HepG2 (cell line): ENCODE data around the gene PTGR3.

ENCODE experiments used
- CEBPZ ChIP-seq: IDR thresholded peaks from 2 replicates; pipeline ENCODE4 v1.6.1; 2012; ENCODE audit warnings: low read length, improper control_type of control experiment
- IRX3 ChIP-seq: sonication (generic); formaldehyde crosslinking; IDR thresholded peaks from 2 replicates; pipeline ENCODE4 v1.8.1; 2023; ENCODE audit warnings: mild to moderate bottlenecking, low read depth, missing genetic modification reagents, borderline replicate concordance
- NR2C2 ChIP-seq: sonication (generic); formaldehyde crosslinking; IDR thresholded peaks from 2 replicates; pipeline ENCODE4 v1.4.0; 2020; ENCODE audit warnings: missing genetic modification reagents, mild to moderate bottlenecking, moderate library complexity, borderline replicate concordance
- RBM39 ChIP-seq: fragments of 200-400 bp; formaldehyde crosslinking; IDR thresholded peaks from one replicate; pipeline ENCODE4 v1.6.1; 2018; ENCODE audit warnings: antibody characterized with exemption, mild to moderate bottlenecking, low read depth, low read length; ENCODE audit not compliant: poor library complexity, severe bottlenecking
- SIN3A ChIP-seq: IDR thresholded peaks from 2 replicates; pipeline ENCODE4 v1.6.1; 2011; ENCODE audit warnings: low read depth, mild to moderate bottlenecking, control low read depth, low read length, borderline replicate concordance
- TARDBP ChIP-seq: sonication (generic); formaldehyde crosslinking; IDR thresholded peaks from 2 replicates; pipeline ENCODE4 v1.8.0; 2022; ENCODE audit warnings: mild to moderate bottlenecking, missing genetic modification reagents
- TP53 ChIP-seq: sonication (generic); formaldehyde crosslinking; conservative IDR thresholded peaks from 2 replicates; pipeline ENCODE4 v1.4.0; 2020; ENCODE audit warnings: missing genetic modification reagents
- WIZ ChIP-seq: sonication (generic); formaldehyde crosslinking; IDR thresholded peaks from 2 replicates; pipeline ENCODE4 v1.5.1; 2020; ENCODE audit warnings: mild to moderate bottlenecking, missing genetic modification reagents
- ZNF484 ChIP-seq: sonication (generic); formaldehyde crosslinking; IDR thresholded peaks from 2 replicates; pipeline ENCODE4 v1.5.1; 2020; ENCODE audit warnings: mild to moderate bottlenecking, low read depth, missing genetic modification reagents, borderline replicate concordance
- ZNF619 ChIP-seq: sonication (generic); formaldehyde crosslinking; IDR thresholded peaks from 2 replicates; pipeline ENCODE4 v1.4.0; 2020; ENCODE audit warnings: mild to moderate bottlenecking, missing genetic modification reagents
- TF ChIP-seq, protein P1 (sequence below): sonication (generic); formaldehyde crosslinking; IDR thresholded peaks from 2 replicates; pipeline ENCODE4 v1.4.0; 2020; ENCODE audit warnings: missing genetic modification reagents
- TF ChIP-seq, protein P2 (sequence below): IDR thresholded peaks from 2 replicates; pipeline ENCODE4 v1.6.1; 2012; ENCODE audit warnings: inconsistent platforms
- TF ChIP-seq, protein P3 (sequence below): sonication (generic); formaldehyde crosslinking; IDR thresholded peaks from 2 replicates; pipeline ENCODE4 v1.5.0; 2020; ENCODE audit warnings: mild to moderate bottlenecking, missing genetic modification reagents, moderate library complexity

DNA sequence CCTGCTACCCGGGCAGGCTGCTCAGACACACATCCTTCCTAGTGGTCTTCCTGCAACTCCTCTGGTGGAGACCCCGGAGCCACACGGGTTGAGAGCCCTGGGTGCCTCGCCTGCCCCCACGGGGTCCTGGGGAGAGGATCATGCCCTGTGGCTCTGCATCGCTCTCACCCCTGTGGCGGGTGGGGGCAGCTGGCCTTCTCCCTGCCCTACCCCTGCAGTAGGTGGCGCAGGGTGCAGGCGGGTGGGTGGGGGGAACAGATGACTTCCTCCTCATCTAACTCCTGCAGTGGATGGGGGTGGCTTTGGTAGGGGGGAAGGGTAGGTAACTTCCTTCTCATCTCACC is 40.2 kb upstream of the PTGR3 start:
- TF ChIP-seq SIN3A, result no peak
- no peak for TF ChIP-seq RBM39
- TF ChIP-seq NR2C2, result no peak
- no peak for TF ChIP-seq ZNF484 (CRISPR knock-in tag)
- TF ChIP-seq, protein P1, sequence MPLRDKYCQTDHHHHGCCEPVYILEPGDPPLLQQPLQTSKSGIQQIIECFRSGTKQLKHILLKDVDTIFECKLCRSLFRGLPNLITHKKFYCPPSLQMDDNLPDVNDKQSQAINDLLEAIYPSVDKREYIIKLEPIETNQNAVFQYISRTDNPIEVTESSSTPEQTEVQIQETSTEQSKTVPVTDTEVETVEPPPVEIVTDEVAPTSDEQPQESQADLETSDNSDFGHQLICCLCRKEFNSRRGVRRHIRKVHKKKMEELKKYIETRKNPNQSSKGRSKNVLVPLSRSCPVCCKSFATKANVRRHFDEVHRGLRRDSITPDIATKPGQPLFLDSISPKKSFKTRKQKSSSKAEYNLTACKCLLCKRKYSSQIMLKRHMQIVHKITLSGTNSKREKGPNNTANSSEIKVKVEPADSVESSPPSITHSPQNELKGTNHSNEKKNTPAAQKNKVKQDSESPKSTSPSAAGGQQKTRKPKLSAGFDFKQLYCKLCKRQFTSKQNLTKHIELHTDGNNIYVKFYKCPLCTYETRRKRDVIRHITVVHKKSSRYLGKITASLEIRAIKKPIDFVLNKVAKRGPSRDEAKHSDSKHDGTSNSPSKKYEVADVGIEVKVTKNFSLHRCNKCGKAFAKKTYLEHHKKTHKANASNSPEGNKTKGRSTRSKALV (CRISPR knock-in tag), result no peak
- TF ChIP-seq WIZ (CRISPR knock-in tag), result no peak
- no peak for TF ChIP-seq ZNF619 (CRISPR knock-in tag)
- TF ChIP-seq, protein P2, sequence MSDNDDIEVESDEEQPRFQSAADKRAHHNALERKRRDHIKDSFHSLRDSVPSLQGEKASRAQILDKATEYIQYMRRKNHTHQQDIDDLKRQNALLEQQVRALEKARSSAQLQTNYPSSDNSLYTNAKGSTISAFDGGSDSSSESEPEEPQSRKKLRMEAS, result no peak
- TF ChIP-seq TP53, result no peak
- TF ChIP-seq CEBPZ, result no peak
- no peak for TF ChIP-seq TARDBP
- TF ChIP-seq, protein P3, sequence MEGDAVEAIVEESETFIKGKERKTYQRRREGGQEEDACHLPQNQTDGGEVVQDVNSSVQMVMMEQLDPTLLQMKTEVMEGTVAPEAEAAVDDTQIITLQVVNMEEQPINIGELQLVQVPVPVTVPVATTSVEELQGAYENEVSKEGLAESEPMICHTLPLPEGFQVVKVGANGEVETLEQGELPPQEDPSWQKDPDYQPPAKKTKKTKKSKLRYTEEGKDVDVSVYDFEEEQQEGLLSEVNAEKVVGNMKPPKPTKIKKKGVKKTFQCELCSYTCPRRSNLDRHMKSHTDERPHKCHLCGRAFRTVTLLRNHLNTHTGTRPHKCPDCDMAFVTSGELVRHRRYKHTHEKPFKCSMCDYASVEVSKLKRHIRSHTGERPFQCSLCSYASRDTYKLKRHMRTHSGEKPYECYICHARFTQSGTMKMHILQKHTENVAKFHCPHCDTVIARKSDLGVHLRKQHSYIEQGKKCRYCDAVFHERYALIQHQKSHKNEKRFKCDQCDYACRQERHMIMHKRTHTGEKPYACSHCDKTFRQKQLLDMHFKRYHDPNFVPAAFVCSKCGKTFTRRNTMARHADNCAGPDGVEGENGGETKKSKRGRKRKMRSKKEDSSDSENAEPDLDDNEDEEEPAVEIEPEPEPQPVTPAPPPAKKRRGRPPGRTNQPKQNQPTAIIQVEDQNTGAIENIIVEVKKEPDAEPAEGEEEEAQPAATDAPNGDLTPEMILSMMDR (CRISPR knock-in tag), result no peak
- no peak for TF ChIP-seq IRX3 (CRISPR knock-in tag)
